GM12865 (cell line): Measurements from ENCODE around the gene PPARG.
"Not testable (repeated sequence)": the region's sequence is repeated elsewhere in the genome, so short reads cannot be mapped to it uniquely, and the experiment has no call there.

Source experiments
- DNase-seq: peaks from one replicate; pipeline ENCODE4 v3.0.0; 2010; ENCODE audit warnings: low read depth
- H3K4me3 ChIP-seq: 2 replicates; pipeline ENCODE4 v1.5.1; 2011; ENCODE audit warnings: mild to moderate bottlenecking, low read depth, low read length, control low read depth
- TF ChIP-seq, protein P1 (sequence below): IDR thresholded peaks from 2 replicates; pipeline ENCODE4 v1.5.1; 2011; ENCODE audit warnings: low read length, control low read depth, low read depth, inconsistent platforms; ENCODE audit not compliant: insufficient read depth; ENCODE audit errors: missing control alignments

Gene PPARG

DNA sequence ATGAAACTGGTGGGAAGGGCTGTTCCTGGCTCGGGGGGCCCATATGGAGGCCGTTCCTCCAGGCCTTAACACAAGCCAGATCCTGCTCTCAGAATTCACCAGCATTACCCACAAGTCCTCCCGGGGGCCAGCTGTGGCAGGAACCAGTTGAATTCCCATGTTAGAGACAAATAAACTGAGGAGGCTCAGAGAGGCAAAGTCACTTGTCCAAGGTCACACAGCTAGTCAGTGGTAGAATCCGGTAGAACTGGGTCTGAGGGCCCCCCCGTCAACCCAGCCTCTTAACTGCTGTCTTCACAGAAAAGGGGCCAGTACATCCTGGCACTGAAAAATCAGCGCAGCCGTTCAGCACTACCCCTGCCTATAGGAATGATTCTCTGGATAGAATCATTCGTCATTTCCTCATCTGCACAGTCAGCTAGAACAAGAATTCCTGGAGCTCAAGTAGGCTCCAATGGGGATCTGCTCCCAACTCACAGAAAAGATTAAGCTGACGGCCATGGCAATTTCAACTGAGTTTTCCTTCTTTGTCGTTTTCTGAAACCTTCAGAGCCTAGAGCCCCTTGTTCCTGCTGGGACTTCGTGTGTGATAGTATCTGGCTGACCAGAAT, 183.2 kb downstream of the PPARG start:
- H3K4me3 ChIP-seq: no peak overlapping the region
- DNase-seq: no peak
- TF ChIP-seq, protein P1, sequence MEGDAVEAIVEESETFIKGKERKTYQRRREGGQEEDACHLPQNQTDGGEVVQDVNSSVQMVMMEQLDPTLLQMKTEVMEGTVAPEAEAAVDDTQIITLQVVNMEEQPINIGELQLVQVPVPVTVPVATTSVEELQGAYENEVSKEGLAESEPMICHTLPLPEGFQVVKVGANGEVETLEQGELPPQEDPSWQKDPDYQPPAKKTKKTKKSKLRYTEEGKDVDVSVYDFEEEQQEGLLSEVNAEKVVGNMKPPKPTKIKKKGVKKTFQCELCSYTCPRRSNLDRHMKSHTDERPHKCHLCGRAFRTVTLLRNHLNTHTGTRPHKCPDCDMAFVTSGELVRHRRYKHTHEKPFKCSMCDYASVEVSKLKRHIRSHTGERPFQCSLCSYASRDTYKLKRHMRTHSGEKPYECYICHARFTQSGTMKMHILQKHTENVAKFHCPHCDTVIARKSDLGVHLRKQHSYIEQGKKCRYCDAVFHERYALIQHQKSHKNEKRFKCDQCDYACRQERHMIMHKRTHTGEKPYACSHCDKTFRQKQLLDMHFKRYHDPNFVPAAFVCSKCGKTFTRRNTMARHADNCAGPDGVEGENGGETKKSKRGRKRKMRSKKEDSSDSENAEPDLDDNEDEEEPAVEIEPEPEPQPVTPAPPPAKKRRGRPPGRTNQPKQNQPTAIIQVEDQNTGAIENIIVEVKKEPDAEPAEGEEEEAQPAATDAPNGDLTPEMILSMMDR: no peak

DNA sequence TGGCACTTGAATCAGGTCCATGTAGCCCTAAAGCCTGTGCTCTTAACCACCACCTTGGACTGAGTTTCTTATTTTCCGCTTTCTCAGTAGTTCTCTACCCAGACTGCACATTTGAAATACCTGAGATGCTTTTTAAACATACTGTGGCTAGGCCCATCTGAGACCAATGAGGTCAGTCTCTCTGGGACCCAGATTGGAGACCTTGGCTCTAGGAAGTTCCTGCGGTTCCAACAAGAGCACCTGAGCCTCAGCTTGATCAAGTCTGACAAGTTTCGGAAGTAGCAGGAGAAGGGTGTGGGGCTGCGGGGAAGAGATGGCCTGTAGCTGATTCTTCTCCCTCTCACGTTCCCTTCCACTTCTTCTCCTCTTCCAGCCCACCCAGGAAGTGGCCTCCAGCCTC, 183.9 kb downstream of the PPARG start:
- no peak overlapping the region for H3K4me3 ChIP-seq
- TF ChIP-seq, protein P1: no peak
- no peak for DNase-seq

DNA sequence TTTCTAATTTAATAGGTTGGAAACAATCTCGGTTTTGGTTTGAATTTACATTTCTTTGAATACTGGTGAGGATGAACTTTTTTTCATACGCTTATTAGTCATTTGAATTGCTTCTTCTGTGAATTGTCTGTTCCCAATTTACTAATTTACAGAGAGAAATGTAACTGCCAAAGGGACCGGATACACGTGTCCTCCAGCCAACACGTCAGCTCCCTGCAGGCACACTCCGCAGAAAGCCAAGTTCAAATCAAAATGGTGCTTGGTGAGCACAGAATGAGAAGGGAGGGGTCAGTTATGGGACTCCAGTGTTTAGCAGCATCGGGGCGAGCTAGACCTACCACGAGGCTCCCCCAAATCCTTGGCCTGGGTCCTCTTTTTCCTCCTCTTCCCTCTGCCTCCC, 184.6 kb downstream of the PPARG start:
- no peak for DNase-seq
- TF ChIP-seq, protein P1: no peak
- no peak overlapping the region for H3K4me3 ChIP-seq

DNA sequence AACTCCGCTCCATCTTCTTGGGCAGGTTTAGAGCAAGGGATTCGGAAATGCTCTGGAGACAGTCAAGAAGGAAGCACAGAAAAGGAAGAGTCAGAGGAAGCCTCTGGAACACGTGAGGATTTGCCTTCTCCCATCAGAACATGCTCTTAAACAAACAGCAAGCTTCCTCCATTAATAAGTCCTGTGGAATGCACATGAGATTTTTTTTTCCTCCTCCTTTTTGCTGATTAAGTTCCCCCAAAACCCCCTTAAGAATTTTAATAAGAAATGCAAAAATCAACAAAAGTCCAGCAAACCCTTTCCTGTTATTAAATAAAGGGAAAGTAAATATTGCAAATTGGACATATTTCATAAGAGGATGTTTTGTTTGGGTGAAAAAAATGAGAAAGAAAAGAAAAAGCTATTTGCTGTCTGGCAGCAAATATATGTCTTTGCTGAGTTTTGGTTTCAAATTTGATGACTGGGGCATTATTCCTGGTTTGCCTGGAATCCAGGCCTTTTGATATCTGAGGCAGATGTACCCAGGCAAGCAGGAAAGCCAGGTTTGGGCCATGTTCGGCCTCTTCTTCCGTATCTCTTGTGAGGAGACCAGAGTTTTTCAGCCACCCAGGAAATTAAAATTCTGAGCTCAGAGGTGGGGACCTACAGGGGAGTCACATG, 187.5 kb downstream of the PPARG start:
- H3K4me3 ChIP-seq: no peak overlapping the region
- DNase-seq: no peak
- TF ChIP-seq, protein P1: no peak

DNA sequence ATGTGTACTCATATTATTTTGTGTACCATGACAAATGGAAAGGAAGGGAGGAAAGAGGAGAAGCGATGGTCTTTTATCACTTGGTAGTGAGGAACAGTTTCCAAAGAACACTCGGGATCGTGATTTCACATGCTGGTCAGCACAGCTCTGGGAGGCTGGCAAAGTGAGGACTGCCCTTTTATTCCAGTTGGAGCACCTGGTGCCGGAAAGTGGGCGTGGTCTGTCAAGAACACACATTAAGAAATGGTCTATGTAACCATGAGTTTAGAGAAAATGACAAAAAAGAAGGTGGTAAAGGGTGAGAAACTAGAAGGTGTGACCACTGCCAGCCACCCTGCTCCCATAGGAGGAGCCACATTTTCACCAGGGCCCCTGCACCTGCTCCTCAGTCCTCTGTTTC, 188.4 kb downstream of the PPARG start:
- TF ChIP-seq, protein P1: no peak

DNA sequence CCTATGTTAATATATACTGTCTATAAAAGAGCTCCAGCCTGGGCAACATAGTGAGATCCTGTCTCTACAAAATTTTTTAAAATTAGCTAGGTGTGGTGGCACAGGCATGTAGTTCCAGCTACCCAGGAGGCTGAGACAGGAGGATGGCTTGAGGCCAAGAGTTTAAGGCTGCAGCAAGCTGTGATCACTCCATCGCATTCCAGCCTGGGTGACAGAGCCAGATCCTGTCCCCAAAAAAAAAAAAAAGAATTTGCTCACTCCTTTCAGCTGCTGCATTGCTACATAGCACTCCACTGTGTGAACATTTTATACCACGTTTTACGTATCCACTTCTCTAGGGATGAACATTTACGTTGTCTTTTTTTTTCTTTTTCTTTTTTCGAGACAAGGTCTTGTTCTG, 189.5 kb downstream of the PPARG start:
- no peak overlapping the region for H3K4me3 ChIP-seq
- TF ChIP-seq, protein P1: no peak
- DNase-seq: no peak

More for the DNA sequence above, 188.4 kb downstream of the PPARG start:
- no peak for DNase-seq
- H3K4me3 ChIP-seq: no peak overlapping the region

DNA sequence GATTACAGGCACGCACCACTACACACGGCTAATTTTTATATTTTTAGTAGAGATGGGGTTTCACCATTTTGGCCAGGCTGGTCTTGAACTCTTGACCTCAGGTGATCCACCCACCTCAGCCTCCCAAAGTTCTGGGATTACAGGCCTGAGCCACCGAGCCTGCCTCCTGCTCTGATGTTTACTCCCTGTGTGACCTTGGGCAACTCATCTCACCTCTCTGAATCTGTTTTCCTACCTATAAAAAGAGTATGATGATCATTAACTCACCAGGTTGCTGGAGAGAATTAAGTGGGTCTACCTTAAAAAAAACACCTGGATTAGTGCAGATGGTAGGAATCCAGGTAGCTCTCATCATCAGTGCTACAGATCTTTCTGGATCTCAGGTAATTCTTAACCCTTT, 190.3 kb downstream of the PPARG start:
- not testable (repeated sequence) for DNase-seq, H3K4me3 ChIP-seq
